ENCODE results near the gene ZNF341.
A peak's percentile ranks its signal among the peaks of the same experiment; 100 is the strongest.

ZNF341 gene

DNA sequence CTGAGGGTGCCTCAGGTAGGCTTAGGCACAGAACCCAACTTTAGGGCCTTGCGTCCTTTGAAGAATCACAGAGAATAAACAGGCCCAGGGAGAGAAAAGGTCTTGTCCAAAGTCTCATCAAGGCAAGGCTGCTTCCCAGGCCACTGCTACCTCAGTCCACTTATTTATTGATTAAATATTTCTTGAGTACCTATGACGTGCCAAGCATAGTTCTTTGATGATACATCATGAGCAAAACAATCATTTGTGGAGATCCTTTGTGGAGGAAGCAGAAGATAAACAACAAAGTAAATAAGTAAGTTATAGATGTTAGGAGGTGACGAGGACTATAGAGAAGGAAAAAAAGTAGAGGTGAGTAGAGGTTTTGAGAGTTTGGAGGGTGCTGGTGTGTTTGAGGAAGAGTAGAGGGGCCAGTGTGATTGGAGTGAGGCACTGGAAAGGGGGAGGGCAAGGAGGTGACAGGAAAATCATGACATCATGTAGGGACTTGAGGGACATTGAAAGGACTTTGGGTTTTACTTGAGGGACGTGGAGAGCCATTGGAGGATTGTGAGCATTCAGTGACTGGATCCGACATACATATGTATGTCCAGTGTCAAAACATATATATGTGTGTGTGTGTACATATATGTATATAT, 65.2 kb downstream of the ZNF341 start:
- no peak for DNase-seq

DNA sequence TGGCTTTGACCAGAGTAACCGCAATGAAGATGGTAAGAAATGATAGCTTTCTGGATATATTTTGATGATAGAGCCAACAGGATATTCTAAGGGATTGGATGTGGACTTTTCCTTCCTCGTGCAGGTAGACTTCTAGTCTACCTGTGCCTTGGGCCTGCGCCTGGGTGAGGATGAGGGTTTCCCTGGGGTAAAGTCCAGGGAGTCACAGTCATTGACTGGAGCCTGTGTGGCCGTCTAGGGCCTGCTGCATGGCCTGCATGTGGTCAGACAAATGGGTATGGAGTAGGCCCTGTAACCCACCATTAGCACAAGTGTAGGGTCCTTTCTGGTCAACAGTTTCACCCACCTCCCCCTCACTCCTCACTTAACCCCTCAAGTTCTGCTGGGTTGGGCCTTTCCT, 66.6 kb downstream of the ZNF341 start:
- no peak for DNase-seq

DNA sequence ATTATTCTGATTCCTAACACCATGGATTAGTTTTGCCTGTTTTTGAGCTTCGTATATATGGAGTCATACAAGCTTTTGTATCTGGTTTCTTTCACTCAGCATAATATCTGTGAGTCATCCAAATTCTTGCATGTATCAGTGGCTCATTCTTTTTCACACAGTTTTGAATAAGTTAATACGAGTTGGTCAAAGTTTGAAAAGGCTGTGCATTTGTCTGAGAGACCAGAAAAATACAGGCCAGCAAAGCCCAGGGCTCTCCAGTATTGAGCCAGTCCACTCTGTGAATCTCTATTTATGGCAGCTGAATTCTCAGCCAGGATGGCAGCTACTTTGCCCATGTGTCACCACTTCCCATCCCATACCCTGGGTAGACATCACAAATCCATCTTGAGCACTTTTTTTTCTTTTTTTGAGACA, 72.1 kb downstream of the ZNF341 start:
- DNase-seq, result no peak

DNA sequence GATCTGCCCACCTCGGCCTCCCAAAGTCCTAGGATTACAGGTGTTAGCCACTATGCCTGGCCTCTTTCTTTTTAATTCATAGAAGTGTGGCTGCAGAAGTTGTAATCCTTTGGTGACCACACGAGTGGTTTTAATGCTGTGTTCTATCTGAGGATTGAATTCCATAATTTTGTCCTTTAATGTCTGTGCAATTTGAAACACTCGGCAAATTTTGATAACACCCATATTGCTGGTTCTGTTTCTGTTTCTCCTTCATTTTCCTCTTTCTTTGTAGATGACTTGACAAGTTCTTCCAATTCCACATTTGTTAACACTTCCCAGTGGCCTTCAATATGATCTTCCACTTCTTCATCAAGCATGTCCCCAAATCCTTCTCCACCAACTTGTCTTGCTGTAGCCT, 76.6 kb downstream of the ZNF341 start:
- DNase-seq, result no peak

- no peak for DNase-seq
Observed at GRCh38 chr20:33810259-33810658, 78.5 kb downstream of the ZNF341 start.

DNA sequence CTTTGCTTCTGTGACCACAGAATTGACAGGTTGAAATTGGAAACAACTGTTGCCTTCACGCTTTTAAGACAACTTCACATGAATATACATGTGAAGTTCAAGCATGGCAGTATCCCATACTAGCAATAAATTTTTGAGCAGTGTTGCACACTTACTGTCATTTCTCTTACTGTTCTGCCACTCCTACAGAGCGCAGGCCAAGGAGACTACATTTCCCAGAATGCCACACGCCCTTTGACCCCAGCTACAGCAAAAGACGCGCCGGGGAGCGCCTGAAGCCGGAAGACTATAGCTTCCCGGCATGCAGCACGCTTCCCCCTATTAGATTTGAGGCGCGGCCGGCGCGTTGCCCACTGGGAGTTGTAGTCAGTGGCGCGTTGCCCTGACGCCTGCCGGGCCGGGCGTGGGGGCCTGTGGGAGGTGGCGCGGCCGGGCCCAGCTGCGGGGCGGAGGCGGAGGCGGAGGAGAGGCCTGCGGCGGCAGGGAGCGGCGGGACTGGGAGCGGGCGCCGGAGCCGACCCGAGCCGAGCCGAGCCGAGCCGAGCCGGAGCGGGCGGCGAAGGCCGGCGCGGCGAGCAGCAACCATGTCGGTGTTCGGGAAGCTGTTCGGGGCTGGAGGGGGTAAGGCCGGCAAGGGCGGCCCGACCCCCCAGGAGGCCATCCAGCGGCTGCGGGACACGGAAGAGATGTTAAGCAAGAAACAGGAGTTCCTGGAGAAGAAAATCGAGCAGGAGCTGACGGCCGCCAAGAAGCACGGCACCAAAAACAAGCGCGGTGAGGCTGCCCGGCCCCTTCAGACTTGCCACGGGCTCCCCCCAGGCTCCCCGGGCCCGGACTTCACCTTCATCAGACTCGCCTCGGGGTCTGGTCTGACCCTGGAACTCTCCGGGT, 79.3 kb downstream of the ZNF341 start, which contains the start of gene CHMP4B:
Gene CHMP4B (plus strand): TSS at position 464 of the 891 bp plus-strand sequence. CDS start 121 bp downstream, at position 585.
- peak; percentile 95 for DNase-seq

DNA sequence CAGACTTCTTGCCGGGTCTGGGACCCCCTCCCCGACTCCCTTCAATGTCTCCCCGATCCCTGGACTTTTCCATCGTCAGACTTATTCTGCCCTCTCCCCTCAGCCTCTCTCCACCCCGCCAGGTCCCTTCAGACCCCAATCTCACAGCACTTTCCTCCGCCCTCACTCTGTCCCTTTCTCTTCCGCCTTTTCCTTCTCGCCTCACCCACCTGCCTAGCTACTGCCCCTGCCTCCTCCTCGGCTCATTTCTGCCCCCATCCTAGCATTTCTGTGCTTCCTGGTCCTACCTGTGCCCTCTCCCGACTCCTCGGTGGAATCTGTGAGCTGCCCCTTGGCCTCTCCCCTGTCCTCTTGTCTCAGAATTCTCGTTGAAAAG, 80.0 kb downstream of the ZNF341 start:
- DNase-seq, result no peak

DNA sequence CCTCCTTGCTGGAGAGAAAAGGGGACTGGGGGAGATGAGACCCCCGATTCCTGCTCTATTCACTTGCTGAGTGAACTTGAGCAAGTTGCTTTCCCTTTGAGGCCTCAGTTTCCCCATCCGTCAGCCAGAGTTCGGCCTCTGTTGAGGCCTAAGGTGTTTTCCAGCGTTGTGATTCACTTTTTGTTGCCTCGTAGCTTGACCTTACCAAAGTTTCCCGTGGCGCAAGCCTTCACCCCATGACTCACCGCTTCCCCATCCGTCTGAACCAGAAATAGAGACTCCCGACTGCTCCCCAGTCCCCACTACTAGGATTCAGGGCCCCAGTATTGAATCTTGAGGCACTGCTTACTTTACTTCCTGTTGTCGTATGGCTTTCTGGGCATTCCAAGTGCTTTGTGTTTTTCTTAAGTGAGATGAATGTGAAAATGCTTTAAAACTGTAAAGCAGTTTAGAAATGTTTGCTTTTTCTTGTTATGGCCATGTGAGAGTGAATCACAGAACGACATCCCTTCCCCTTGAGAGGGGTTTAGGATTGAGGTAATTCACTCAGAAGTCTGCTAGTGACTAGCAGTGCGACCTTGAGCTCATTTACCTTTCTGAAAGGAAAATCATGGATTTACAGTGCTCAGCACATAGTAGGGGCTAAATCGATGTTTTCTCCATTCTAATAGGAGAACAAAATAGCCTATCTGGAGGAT, 80.5 kb downstream of the ZNF341 start:
- no peak for DNase-seq

DNA sequence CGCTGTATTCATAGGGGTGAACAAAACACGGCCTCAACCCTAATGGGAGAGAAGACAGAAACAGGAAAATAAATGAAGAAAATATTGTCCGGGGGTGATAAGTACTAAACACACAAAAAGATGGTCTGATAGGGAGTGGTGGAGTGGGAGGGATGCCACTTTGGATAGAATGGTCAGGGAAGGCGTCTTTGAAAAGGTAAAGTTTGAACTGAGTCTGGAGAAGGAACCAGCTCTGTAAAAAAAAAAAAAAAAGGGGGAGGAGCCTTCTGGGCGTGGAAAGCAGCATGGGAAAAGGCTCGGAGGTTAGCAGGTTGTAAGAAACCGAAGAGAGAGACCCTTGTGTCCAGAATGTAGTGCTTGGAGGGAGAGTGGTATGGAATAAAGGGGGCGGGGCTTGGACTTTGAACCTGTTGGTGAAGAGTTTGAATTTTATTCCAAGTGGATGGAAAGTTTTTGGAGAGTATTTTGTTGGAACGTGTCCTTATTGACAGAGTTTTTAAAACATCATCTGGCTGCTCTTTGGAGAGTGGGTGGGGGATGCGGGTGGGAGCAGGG, 81.2 kb downstream of the ZNF341 start:
- no peak for DNase-seq

DNA sequence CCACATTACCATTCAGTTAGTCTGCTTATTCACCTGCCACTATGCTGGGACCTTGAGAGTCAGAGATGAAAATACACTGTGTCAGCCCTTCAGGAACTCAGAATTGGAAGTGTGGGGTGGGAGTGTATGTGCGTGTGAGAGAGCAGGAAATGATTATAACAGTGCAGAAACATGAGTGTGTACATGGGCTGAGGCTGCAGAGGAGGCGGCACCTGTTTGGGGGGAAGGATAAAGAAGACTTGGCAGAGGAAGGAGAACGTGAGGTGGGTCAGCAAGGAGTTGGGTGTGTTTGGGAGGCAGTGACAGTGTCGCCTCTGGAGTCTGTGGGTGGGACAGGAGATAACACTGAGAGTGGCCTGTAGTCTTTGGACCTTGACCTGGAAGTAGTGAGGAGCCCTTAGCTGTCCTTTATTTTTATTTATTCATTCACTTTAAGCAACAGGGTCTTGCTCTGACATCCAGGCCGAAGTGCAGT, 82.5 kb downstream of the ZNF341 start:
- DNase-seq, result no peak

GRCh38 chr20:33815671-33816070, 83.9 kb downstream of the ZNF341 start:
- no peak for DNase-seq

- DNase-seq, result no peak
Observed at GRCh38 chr20:33816191-33816590, 84.4 kb downstream of the ZNF341 start.

GRCh38 chr20:33817411-33817810, 85.6 kb downstream of the ZNF341 start:
- no peak for DNase-seq

- no peak for DNase-seq
Observed at GRCh38 chr20:33819456-33819855, 87.7 kb downstream of the ZNF341 start.

DNA sequence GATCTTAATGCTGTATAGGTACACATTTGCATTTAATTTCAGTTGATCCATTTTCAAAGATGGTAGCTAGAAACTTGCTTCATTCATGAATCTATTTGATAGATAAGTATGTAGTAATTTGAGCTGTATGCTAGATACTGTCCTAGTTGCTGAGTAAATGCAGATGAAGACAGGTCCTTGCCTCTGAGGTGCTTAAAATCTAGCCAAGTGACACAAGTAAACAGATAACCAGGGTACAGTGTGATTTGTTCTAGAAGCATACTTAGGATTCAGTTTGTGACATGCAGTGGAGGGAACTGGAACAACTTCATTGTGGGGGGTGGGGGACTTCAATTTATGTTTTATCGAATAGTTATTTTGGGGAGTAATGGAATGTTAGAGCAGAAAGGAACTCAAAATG, 88.6 kb downstream of the ZNF341 start:
- no peak for DNase-seq

GRCh38 chr20:33821270-33821836, 89.6 kb downstream of the ZNF341 start:
- no peak for DNase-seq

DNA sequence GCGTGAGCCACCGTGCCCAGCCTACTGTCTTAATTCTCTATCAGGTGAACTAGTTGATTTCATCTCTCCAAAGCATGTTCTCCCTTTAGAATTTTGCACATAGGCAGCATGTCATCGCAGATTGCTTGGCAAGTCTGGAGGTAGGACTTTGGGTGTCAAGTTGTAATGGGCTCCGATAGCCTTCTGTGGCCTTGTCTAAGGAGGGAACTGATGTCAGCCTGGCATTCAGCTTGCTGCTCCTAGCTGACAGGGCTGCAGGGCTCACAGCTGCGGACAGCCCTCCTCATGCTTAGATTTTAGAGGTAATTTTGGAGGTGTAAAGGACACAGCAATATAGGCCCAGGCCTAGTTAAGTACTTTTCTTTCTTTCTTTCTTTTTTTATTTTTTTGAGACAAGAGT, 90.6 kb downstream of the ZNF341 start:
- DNase-seq, result no peak

GRCh38 chr20:33822991-33823390, 91.2 kb downstream of the ZNF341 start:
- no peak for DNase-seq

DNA sequence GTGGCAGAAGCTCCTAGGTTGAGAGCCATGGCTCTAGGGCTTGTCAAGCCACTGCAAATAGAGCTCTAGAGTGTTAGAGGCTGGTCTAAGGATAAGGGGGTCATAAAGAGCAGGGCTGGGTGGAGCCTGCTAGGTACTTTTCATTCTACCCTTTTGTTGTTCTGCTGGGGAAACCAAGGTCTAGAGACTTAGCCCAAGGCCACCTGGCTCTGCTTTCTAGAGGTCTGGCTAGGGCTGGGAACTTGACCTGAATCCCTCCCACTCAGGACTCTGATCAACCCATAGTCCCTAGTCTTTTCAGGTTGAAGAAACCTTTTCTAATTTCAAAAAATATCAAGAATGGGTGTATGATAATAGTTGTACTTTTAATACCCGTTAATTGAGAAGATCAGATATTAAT, 93.1 kb downstream of the ZNF341 start:
- no peak for DNase-seq

DNA sequence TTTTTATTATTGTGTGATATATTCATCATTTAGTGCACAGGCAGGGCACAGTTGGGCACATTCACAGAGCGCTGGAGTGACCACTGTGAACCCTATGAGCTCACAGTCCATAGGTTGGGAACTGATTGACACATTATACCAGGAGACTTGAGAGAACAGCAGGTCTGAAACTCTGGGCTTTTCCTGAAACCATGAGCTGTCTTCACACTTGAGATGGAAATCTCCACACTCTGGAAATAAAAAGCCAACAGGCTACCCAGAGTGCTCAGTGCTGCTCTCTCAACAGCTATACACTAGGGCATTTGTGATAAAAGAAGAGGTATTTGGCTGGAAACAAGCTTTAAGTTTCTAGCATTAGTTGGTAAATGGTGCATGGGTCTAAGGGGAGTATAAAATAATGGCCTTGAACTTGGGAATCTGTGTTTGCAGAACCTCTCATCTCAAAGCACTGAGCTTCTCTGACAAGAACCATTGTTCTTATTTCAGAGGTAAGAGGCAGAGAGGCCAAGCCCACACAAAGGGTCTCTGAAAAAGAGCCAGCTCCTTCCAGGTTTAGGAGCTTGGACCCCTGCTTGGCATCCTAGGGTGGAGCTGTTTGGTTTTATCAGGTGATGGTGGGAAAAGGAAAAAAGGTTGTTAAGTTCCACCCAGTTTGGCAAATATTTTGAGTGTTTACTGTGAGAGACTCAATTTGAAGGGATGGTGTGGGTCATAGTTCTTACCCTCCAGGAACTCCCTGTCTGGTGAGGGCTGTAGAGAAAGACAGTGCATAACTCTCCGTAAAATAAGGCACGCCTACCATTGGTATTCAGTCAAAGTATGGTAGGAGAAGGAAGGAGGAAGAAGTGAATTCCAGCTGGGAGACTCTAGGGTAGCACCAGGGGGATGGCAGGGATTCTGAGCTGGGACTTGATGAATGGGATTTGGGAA, 93.8 kb downstream of the ZNF341 start:
- no peak for DNase-seq

GRCh38 chr20:33826270-33826897, 94.6 kb downstream of the ZNF341 start:
- no peak for DNase-seq

Data from NCI-H748 treated with DMSO at 0.1 percent for 48 hours (cell line).